ENCODE results near the gene DNAH10. TPM values are rescaled to one million over a fixed set of nuclear protein-coding genes. Genes with fewer than 3 reads are reported as not detected.

DNAH10 gene
- total RNA-seq, 1 experiment from 2014 or later, result 0.17 TPM

- no peak overlapping the region for H2BK12ac ChIP-seq (ENCODE audit: insufficient read length, low read depth, low read length)
- no peak overlapping the region for H2BK20ac ChIP-seq (ENCODE audit: low read depth, low read length, poor library complexity, severe bottlenecking)
- no peak overlapping the region for H2AFZ ChIP-seq (ENCODE audit: low read length)
- no peak overlapping the region for H3K27ac ChIP-seq (ENCODE audit: insufficient read length, low read depth, low read length)
- H2BK15ac ChIP-seq (ENCODE audit: low read depth, low read length), result no peak overlapping the region
- H3K4me2 ChIP-seq (ENCODE audit: insufficient read depth, insufficient read length, low read length), result no peak overlapping the region
- no peaks in the 10 kb centered on the region for H3K23me2 ChIP-seq (ENCODE audit: insufficient read length, low read depth, low read length, poor library complexity, severe bottlenecking)
- no peak overlapping the region for H2AK5ac ChIP-seq (ENCODE audit: insufficient read length, low read length)
- no peak overlapping the region for H3K23ac ChIP-seq (ENCODE audit: insufficient read length, low read depth, low read length)
- no peak for DNase-seq
- no peaks in the 10 kb centered on the region for H3K79me2 ChIP-seq (ENCODE audit: insufficient read depth, low read length)
- H3K79me1 ChIP-seq (ENCODE audit: insufficient read depth, low read depth, low read length, poor library complexity, severe bottlenecking), result no peaks in the 10 kb centered on the region
- H4K91ac ChIP-seq (ENCODE audit: insufficient read length, low read depth, low read length), result no peak overlapping the region
- H3K27me3 ChIP-seq (ENCODE audit: insufficient read depth, low read length), result no peaks in the 10 kb centered on the region
- H3K27ac Mint-ChIP-seq, result no peak overlapping the region
- peaks cover 41% of the 10 kb centered on the region for H3K27me3 Mint-ChIP-seq (ENCODE audit: low read depth)
- no peak overlapping the region for H4K8ac ChIP-seq (replicated peaks; ENCODE audit: insufficient read length, low read depth, low read length)
- H4K5ac ChIP-seq (ENCODE audit: insufficient read length, low read depth, low read length), result no peak overlapping the region
- H3K36me3 Mint-ChIP-seq (ENCODE audit: insufficient read depth in 1 of 3, low read depth in 3 of 3), result no peaks in the 10 kb centered on the region
- H3K4me3 Mint-ChIP-seq, result no peak overlapping the region
- no peak overlapping the region for H3K4ac ChIP-seq (ENCODE audit: low read depth, low read length)
- H2BK120ac ChIP-seq (ENCODE audit: low read depth, low read length, poor library complexity, severe bottlenecking), result no peak overlapping the region
- H3T11ph ChIP-seq (ENCODE audit: low read length), result no peak overlapping the region
- WGBS (ENCODE audit: extremely low coverage, insufficient read length, low lambda C conversion rate), result no CpG with 5 or more reads among the region's 19 CpGs
- peaks cover 3 to 7% of the 10 kb centered on the region in 2 experiments; a peak in 1 of 4 replicates for H3K4me1 Mint-ChIP-seq
- no peak for TF ChIP-seq CTCF (conservative IDR thresholded peaks at IDR 0.05)
- H3K9me3 Mint-ChIP-seq, result no peaks in the 10 kb centered on the region
- no peak overlapping the region for H3K18ac ChIP-seq (ENCODE audit: insufficient read length, low read depth, low read length)
- H3K9me3 ChIP-seq (ENCODE audit: control insufficient read depth, low read depth, low read length), result no peaks in the 10 kb centered on the region
- H3K14ac ChIP-seq (ENCODE audit: insufficient read depth, low read length), result no peak overlapping the region
- H3K4me1 ChIP-seq (ENCODE audit: insufficient read depth, low read length), result no peaks in the 10 kb centered on the region
- H4K20me1 ChIP-seq (ENCODE audit: control insufficient read depth, insufficient read depth, insufficient read length), result no peaks in the 10 kb centered on the region
- no peak overlapping the region for H2BK5ac ChIP-seq (ENCODE audit: insufficient read length, low read length)
- H3K56ac ChIP-seq (ENCODE audit: insufficient read length, low read depth, low read length), result no peak overlapping the region
- no peak overlapping the region for H3K9ac ChIP-seq (ENCODE audit: extremely low read depth, insufficient read length, low read length)
These were observed 83.8 kb downstream of the DNAH10 start for GRCh38 chr12:123845881-123846280.

Measured in H9 (cell line).